ENCODE measurements around the gene DNAH6. TPM values are rescaled to one million over a fixed set of nuclear protein-coding genes. Genes with fewer than 3 reads are reported as not detected.

DNAH6 gene
- total and polyA plus RNA-seq, 10 of the 15 experiments (the other 5 are each of a cell fraction or from before 2014, with no cell fraction given): 0.07 to 1.0 (median 0.29) TPM

DNA sequence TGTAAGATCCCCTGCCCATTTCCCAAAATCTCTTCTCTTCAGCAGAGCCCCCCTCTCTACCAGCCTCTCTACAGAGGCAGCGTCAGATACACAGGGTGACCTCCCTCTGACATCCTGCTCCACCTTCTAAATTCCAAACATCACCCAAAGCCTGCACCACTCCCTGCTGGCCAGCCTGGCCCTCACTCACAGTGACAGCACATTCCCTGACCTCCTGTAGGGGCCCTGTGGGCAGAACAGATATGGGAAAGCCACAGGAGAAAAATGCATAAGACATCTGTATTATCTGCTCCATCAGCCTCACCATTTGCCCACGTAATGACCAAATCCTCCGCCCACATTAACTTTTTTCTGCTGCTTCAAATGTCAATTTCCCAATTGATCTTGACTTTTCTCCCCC, 324.0 kb downstream of the DNAH6 start:
- ChIA-PET POLR2A (no interaction called here), SMC1A (ENCODE audit: uncharacterized antibody, unreplicated experiment) (interaction anchor here (1.2 kb wide), 1 partner anchor 47 kb away, joined by 3 read pairs; no protein-coding TSS in a partner anchor), CTCF (interaction anchor here (0.6 to 1.9 kb wide), 2 partner anchors 15 to 40 kb away, joined by 3 to 5 read pairs; no protein-coding TSS in a partner anchor), RAD21 (ENCODE audit: unreplicated experiment) (no interaction called here)
- Histone ChIP-seq H3K4me3 (no peak overlapping the region), H3K27me3 (replicated peaks in 1 of 2; ENCODE audit: control insufficient read depth in 2 of 2, insufficient read depth in 2 of 2, low read length in 1 of 2) (no peaks in the 10 kb centered on the region), H3K27ac (ENCODE audit: control insufficient read depth, insufficient read depth) (no peak overlapping the region), H3K36me3 (ENCODE audit: control insufficient read depth in 2 of 2, insufficient read depth in 2 of 2, low read length in 1 of 2) (no peaks in the 10 kb centered on the region), H3K79me2 (ENCODE audit: control insufficient read depth, insufficient read depth, low read length) (no peaks in the 10 kb centered on the region), H3K9me3 (replicated peaks; ENCODE audit: control insufficient read depth, insufficient read depth, low read length) (peaks cover 3% of the 10 kb centered on the region; the same call in 1 of the 3 replicates), H3K4me2 (ENCODE audit: control insufficient read depth, insufficient read depth) (no peak overlapping the region), H2AFZ (ENCODE audit: control insufficient read depth, low read depth, low read length) (no peak overlapping the region), H3K9ac (ENCODE audit: control insufficient read depth, insufficient read depth, low read length) (no peak overlapping the region), H3K4me1 (ENCODE audit: control insufficient read depth, insufficient read depth, low read length) (no peaks in the 10 kb centered on the region), H4K20me1 (ENCODE audit: control insufficient read depth, insufficient read depth) (no peaks in the 10 kb centered on the region)
- 23% methylated on average over 3 of the region's 3 CpGs for WGBS (ENCODE audit: insufficient coverage, insufficient replicate concordance, low lambda C conversion rate, missing lambda C conversion rate)
- intact Hi-C loops (cut with micrococcal nuclease; ENCODE audit: unreplicated experiment) (no loop called here), in situ Hi-C loops (cut with MboI) (no loop called here)
- FAIRE-seq (no peak), DNase-seq (ENCODE audit: low read depth, low spot score) (no peak), ATAC-seq (no peak)
- no TSS peak for BruUV-seq (replicated peaks)
- TF ChIP-seq RB1 (IDR thresholded peaks at IDR 0.05; ENCODE audit: borderline replicate concordance) (no peak), ZSCAN29 (IDR thresholded peaks at IDR 0.05) (no peak), RFX5 (IDR thresholded peaks at IDR 0.05; ENCODE audit: low read depth, low read length) (no peak), RAD51 (IDR thresholded peaks at IDR 0.05) (no peak)
- TF ChIP-seq, protein P1, sequence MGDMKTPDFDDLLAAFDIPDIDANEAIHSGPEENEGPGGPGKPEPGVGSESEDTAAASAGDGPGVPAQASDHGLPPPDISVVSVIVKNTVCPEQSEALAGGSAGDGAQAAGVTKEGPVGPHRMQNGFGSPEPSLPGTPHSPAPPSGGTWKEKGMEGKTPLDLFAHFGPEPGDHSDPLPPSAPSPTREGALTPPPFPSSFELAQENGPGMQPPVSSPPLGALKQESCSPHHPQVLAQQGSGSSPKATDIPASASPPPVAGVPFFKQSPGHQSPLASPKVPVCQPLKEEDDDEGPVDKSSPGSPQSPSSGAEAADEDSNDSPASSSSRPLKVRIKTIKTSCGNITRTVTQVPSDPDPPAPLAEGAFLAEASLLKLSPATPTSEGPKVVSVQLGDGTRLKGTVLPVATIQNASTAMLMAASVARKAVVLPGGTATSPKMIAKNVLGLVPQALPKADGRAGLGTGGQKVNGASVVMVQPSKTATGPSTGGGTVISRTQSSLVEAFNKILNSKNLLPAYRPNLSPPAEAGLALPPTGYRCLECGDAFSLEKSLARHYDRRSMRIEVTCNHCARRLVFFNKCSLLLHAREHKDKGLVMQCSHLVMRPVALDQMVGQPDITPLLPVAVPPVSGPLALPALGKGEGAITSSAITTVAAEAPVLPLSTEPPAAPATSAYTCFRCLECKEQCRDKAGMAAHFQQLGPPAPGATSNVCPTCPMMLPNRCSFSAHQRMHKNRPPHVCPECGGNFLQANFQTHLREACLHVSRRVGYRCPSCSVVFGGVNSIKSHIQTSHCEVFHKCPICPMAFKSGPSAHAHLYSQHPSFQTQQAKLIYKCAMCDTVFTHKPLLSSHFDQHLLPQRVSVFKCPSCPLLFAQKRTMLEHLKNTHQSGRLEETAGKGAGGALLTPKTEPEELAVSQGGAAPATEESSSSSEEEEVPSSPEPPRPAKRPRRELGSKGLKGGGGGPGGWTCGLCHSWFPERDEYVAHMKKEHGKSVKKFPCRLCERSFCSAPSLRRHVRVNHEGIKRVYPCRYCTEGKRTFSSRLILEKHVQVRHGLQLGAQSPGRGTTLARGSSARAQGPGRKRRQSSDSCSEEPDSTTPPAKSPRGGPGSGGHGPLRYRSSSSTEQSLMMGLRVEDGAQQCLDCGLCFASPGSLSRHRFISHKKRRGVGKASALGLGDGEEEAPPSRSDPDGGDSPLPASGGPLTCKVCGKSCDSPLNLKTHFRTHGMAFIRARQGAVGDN (IDR thresholded peaks at IDR 0.05): no peak
- TF ChIP-seq, protein P2, sequence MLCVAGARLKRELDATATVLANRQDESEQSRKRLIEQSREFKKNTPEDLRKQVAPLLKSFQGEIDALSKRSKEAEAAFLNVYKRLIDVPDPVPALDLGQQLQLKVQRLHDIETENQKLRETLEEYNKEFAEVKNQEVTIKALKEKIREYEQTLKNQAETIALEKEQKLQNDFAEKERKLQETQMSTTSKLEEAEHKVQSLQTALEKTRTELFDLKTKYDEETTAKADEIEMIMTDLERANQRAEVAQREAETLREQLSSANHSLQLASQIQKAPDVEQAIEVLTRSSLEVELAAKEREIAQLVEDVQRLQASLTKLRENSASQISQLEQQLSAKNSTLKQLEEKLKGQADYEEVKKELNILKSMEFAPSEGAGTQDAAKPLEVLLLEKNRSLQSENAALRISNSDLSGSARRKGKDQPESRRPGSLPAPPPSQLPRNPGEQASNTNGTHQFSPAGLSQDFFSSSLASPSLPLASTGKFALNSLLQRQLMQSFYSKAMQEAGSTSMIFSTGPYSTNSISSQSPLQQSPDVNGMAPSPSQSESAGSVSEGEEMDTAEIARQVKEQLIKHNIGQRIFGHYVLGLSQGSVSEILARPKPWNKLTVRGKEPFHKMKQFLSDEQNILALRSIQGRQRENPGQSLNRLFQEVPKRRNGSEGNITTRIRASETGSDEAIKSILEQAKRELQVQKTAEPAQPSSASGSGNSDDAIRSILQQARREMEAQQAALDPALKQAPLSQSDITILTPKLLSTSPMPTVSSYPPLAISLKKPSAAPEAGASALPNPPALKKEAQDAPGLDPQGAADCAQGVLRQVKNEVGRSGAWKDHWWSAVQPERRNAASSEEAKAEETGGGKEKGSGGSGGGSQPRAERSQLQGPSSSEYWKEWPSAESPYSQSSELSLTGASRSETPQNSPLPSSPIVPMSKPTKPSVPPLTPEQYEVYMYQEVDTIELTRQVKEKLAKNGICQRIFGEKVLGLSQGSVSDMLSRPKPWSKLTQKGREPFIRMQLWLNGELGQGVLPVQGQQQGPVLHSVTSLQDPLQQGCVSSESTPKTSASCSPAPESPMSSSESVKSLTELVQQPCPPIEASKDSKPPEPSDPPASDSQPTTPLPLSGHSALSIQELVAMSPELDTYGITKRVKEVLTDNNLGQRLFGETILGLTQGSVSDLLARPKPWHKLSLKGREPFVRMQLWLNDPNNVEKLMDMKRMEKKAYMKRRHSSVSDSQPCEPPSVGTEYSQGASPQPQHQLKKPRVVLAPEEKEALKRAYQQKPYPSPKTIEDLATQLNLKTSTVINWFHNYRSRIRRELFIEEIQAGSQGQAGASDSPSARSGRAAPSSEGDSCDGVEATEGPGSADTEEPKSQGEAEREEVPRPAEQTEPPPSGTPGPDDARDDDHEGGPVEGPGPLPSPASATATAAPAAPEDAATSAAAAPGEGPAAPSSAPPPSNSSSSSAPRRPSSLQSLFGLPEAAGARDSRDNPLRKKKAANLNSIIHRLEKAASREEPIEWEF (IDR thresholded peaks at IDR 0.05; ENCODE audit: insufficient replicate concordance, low read depth, low read length): no peak

Measured in GM12878 (cell line).